ENCODE results near the gene PRMT5. TPM values are rescaled to one million over a fixed set of nuclear protein-coding genes. Genes with fewer than 3 reads are reported as not detected.
A peak's percentile ranks its signal among the peaks of the same experiment; 100 is the strongest.
"Not testable (repeated sequence)": the region's sequence is repeated elsewhere in the genome, so short reads cannot be mapped to it uniquely, and the experiment has no call there.

PRMT5 gene
- polyA plus RNA-seq, 1 experiment: 152 TPM

- TF ChIP-seq, protein P1, sequence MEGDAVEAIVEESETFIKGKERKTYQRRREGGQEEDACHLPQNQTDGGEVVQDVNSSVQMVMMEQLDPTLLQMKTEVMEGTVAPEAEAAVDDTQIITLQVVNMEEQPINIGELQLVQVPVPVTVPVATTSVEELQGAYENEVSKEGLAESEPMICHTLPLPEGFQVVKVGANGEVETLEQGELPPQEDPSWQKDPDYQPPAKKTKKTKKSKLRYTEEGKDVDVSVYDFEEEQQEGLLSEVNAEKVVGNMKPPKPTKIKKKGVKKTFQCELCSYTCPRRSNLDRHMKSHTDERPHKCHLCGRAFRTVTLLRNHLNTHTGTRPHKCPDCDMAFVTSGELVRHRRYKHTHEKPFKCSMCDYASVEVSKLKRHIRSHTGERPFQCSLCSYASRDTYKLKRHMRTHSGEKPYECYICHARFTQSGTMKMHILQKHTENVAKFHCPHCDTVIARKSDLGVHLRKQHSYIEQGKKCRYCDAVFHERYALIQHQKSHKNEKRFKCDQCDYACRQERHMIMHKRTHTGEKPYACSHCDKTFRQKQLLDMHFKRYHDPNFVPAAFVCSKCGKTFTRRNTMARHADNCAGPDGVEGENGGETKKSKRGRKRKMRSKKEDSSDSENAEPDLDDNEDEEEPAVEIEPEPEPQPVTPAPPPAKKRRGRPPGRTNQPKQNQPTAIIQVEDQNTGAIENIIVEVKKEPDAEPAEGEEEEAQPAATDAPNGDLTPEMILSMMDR (IDR thresholded peaks at IDR 0.05; ENCODE audit: insufficient read depth, low read depth, low read length): no peak
Measured at GRCh38 chr14:22971152-22971551, 42.0 kb upstream of the PRMT5 start.

DNA sequence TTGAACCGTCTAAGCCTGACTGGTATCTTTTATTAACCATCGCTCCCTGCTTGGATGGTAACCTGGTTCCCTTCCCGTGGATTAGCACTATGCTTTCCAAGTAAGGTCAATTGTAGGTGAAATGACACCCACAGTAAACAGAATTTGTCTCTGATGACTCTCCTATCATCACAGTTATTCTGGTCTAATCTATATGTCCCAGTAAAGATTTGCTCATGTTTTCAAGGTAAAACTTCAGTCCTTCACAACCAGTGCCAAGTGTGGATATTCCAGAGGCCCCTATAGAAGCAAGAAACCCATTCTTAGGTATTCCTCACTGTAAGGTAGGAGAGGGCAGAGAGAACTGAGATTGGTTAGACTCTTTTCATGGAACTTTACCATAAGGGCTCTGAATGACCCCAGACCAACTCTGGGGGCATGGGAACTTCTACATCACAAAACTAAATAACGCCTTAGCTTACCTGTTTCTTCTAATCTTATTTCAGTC, 37.6 kb upstream of the PRMT5 start:
- TF ChIP-seq, protein P1 (IDR thresholded peaks at IDR 0.05; ENCODE audit: insufficient read depth, low read depth, low read length): no peak
- H3K4me3 ChIP-seq (ENCODE audit: low read depth, low read length): no peak overlapping the region
- H3K36me3 ChIP-seq (ENCODE audit: control insufficient read depth, insufficient read depth, low read length): peaks cover 3% of the 10 kb centered on the region; the same call in 1 of the 2 replicates
- no peak for DNase-seq (ENCODE audit: low read depth)
- ChIA-PET CTCF (interaction anchor here (1.0 to 2.9 kb wide), 2 partner anchors 15 to 37 kb away, joined by 4 to 13 read pairs; partner anchors contain the start of genes AJUBA and PRMT5), POLR2A (interaction anchor here (1.0 kb wide), 1 partner anchor 11 kb away, joined by 3 read pairs; no protein-coding TSS in a partner anchor)
- H3K27me3 ChIP-seq (ENCODE audit: control insufficient read depth, insufficient read depth, low read length): no peaks in the 10 kb centered on the region

More at GRCh38 chr14:22971152-22971551, 42.0 kb upstream of the PRMT5 start:
- Histone ChIP-seq H3K4me3 (ENCODE audit: low read depth, low read length) (no peak overlapping the region), H3K36me3 (ENCODE audit: control insufficient read depth, insufficient read depth, low read length) (peaks cover 28% of the 10 kb centered on the region), H3K27me3 (ENCODE audit: control insufficient read depth, insufficient read depth, low read length) (no peaks in the 10 kb centered on the region)
- DNase-seq (ENCODE audit: low read depth): no peak
- POLR2A ChIA-PET: interaction anchor here (0.5 to 0.6 kb wide), 2 partner anchors 29 to 1205 kb away, joined by 3 to 6 read pairs; no protein-coding TSS in a partner anchor
- CTCF ChIA-PET: interaction anchor here (0.6 to 2.9 kb wide), 5 partner anchors 11 to 209 kb away, joined by 3 to 43 read pairs (median 6); partner anchors contain the start of gene AJUBA

DNA sequence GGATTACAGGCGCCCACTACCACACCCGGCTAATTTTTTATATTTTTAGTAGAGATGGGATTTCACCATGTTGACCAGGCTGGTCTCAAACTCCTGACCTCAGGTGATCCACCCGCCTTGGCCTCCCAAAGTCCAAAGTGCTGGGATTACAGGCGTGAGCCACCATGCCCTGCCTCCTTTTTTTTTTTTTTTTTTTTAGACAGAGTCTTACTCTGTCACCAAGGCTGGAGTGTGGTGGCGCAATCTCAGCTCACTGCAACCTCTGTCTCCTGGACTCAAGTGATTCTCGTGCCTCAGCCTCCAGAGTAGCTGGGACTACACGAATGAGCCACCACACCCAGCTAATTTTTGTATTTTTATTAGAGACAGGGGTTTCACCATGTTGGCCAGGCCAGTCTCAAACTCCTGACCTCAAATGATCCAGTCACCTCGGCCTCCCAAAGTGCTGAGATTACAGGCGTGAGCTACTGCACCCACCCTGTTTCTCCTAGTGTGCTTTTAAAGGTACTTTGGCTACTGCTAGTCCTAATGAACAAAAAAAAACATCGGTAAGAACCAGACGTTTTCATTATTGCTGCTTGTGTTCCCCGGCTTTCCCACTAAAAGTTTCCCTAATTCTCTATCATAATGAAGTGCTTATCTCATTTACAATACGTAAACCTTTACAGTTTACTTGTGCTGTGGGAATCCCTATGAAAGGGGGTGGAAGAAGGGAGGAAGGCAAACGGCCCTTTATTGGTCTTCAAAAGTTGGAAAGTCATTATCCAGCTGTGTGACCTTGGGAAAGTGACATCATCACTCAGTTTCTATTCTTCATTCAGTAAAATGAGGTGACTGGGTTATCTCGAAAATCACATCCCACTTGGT, 37.0 kb upstream of the PRMT5 start:
- DNase-seq (ENCODE audit: low read depth); H3K27me3 ChIP-seq (ENCODE audit: control insufficient read depth, insufficient read depth, low read length); H3K36me3 ChIP-seq (ENCODE audit: control insufficient read depth, insufficient read depth, low read length); H3K4me3 ChIP-seq (ENCODE audit: low read depth, low read length): not testable (repeated sequence)
- ChIA-PET CTCF (interaction anchor here (1.0 kb wide), 1 partner anchor 37 kb away, joined by 4 read pairs; the partner anchor contains the start of gene PRMT5), POLR2A (interaction anchor here (0.6 to 1.0 kb wide), 2 partner anchors 12 to 351 kb away, joined by 3 to 21 read pairs; no protein-coding TSS in a partner anchor)

DNA sequence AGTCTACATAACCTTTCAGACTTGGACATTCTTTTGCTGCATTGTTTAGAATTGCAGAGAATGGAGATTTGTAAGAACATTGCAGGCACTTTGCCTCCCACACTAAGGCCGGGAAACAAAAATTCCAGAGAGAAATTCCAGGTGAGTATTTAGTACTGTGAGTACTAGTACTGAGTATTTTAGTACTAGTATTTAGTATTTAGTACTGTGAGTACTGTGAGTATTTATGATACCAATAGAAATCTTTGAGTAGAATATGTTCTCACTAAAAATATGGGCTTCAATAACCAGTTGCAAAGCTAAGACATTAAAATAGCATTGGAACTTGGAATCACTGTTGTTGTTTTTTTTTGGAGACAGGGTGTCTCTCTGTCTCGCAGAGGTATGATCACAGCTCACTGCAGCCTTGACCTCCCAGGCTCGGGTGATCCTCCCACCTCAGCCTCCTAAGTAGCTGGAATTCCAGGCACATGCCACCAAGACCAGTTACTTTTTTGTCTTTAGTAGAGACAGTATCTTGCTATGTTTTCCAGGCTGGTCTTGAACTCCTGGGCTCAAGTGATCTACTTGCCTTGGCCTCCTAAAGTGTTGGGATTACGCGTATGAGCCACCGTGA, 33.0 kb upstream of the PRMT5 start:
- H3K36me3 ChIP-seq (ENCODE audit: control insufficient read depth, insufficient read depth, low read length): no peaks in the 10 kb centered on the region
- CTCF ChIA-PET: interaction anchor here (1.0 to 3.6 kb wide), 5 partner anchors 11 to 96 kb away, joined by 3 to 19 read pairs (median 4); partner anchors contain the start of gene PRMT5
- TF ChIP-seq, protein P1 (IDR thresholded peaks at IDR 0.05; ENCODE audit: insufficient read depth, low read depth, low read length): no peak
- no peaks in the 10 kb centered on the region; the same call in 1 of the 2 replicates for H3K27me3 ChIP-seq (ENCODE audit: control insufficient read depth, insufficient read depth, low read length)
- no peak for DNase-seq (ENCODE audit: low read depth)
- POLR2A ChIA-PET: no interaction called here
- no peak overlapping the region for H3K4me3 ChIP-seq (ENCODE audit: low read depth, low read length)

GRCh38 chr14:22955702-22956569, 26.8 kb upstream of the PRMT5 start:
- H3K4me3 ChIP-seq (ENCODE audit: low read depth, low read length): peak overlapping the region; percentile 53
- CTCF ChIA-PET: interaction anchor here (0.7 to 3.4 kb wide), 13 partner anchors 9 to 101 kb away, joined by 3 to 25 read pairs (median 4); partner anchors contain the start of genes AJUBA, LRP10 and PRMT5
- H3K27me3 ChIP-seq (ENCODE audit: control insufficient read depth, insufficient read depth, low read length): no peaks in the 10 kb centered on the region; the same call in 1 of the 2 replicates
- POLR2A ChIA-PET: no interaction called here
- no peak for DNase-seq (ENCODE audit: low read depth)
- TF ChIP-seq, protein P1 (IDR thresholded peaks at IDR 0.05; ENCODE audit: insufficient read depth, low read depth, low read length): no peak
- H3K36me3 ChIP-seq (ENCODE audit: control insufficient read depth, insufficient read depth, low read length): no peaks in the 10 kb centered on the region

Measured in BJ (cell line).